ENCODE data around the gene OOEP. TPM values are rescaled to one million over a fixed set of nuclear protein-coding genes. Genes with fewer than 3 reads are reported as not detected.

The OOEP gene
- not detected in 5 replicates for total RNA-seq (2022; extraction: Qiagen RNA extraction)

GRCh38 chr6:73369563-73369962 lies at the start of gene OOEP:
TSS of gene OOEP (minus strand) at chr6:73369897. CDS start at chr6:73369792, 105 bp downstream.

GRCh38 chr6:73394577-73395354 lies 25.1 kb upstream of the OOEP start, which contains the start of gene DDX43:
TSS of gene DDX43 (plus strand) at chr6:73394828. CDS start at chr6:73394906, 78 bp downstream.

GRCh38 chr6:73362358-73362757 lies 7.3 kb downstream of the OOEP start, which contains the start of gene KHDC3L:
TSS of gene KHDC3L (plus strand) at chr6:73362658. CDS start at chr6:73362730, 72 bp downstream.

GRCh38 chr6:73353636-73354593 lies 15.8 kb downstream of the OOEP start, which contains the start of gene DPPA5:
TSS of gene DPPA5 (minus strand) at chr6:73354276. CDS start at chr6:73354225, 51 bp downstream.

Other genes starting within 250 kb of the OOEP start
- 0.29 TPM in 1 of 5 replicates, not detected in the others for gene KHDC1L, start 144.4 kb downstream of the OOEP start, total RNA-seq (2022; extraction: Qiagen RNA extraction)
- gene KHDC1, start 106.7 kb downstream of the OOEP start, total RNA-seq (2022; extraction: Qiagen RNA extraction): 3.1 to 4.0 TPM (median 3.5 TPM) in 5 replicates
- gene DPPA5, start 15.6 kb downstream of the OOEP start, total RNA-seq (2022; extraction: Qiagen RNA extraction): not detected in 5 replicates
- not detected in 5 replicates for gene KHDC3L, start 7.2 kb downstream of the OOEP start, total RNA-seq (2022; extraction: Qiagen RNA extraction)
- gene DDX43, start 24.9 kb upstream of the OOEP start, total RNA-seq (2022; extraction: Qiagen RNA extraction): not detected in 5 replicates
- gene CGAS, start 82.4 kb upstream of the OOEP start, total RNA-seq (2022; extraction: Qiagen RNA extraction): 3.2 to 4.8 TPM (median 4.1 TPM) in 5 replicates
- 8.9 to 14.9 TPM (median 9.7 TPM) in 5 replicates for gene MTO1, start 91.8 kb upstream of the OOEP start, total RNA-seq (2022; extraction: Qiagen RNA extraction)
- gene EEF1A1, start 151.1 kb upstream of the OOEP start, total RNA-seq (2022; extraction: Qiagen RNA extraction): 7,381 to 8,542 TPM (median 7,612 TPM) in 5 replicates

Measured in A549 treated with Mapracorat at 1 μM for 4 hours (cell line).